GM21737 (cell line): ENCODE results near the gene OR5AC2.

Source experiments
- ATAC-seq: cut with Tn5 transposase; IDR thresholded peaks from one replicate; pipeline ENCODE4 v1.9.1; 2021; ENCODE audit warnings: mild to moderate bottlenecking, moderate library complexity; ENCODE audit not compliant: unreplicated experiment

OR5AC2 gene

GRCh38 chr3:98136631-98137030, 49.7 kb downstream of the OR5AC2 start:
- no peak for ATAC-seq
